Mesothelial cell of epicardium (in vitro differentiated cells): ENCODE results near the gene CTNND2. TPM values are rescaled to one million over a fixed set of nuclear protein-coding genes. Genes with fewer than 3 reads are reported as not detected.

Source experiments
- DNase-seq, 2 experiments: peaks; one replicate each; pipeline ENCODE4 v3.0.0; 2021; ENCODE audit warnings: low spot score in 2 of 2; ENCODE audit not compliant: unreplicated experiment in 2 of 2
- H3K27ac Mint-ChIP-seq: 2 replicates; pipeline ENCODE4 v1.8.0; 2021; ENCODE audit warnings: mixed read lengths
- H3K27me3 Mint-ChIP-seq: 2 replicates; pipeline ENCODE4 v1.8.0; 2021; ENCODE audit warnings: low read depth, mixed read lengths
- H3K36me3 Mint-ChIP-seq: 2 replicates; pipeline ENCODE4 v1.8.0; 2021; ENCODE audit warnings: mixed read lengths
- H3K4me1 Mint-ChIP-seq: 2 replicates; pipeline ENCODE4 v1.8.0; 2021; ENCODE audit warnings: mixed read lengths
- H3K4me3 Mint-ChIP-seq: 2 replicates; pipeline ENCODE4 v1.8.0; 2021; ENCODE audit warnings: mild to moderate bottlenecking, moderate library complexity, mixed read lengths
- H3K9me3 Mint-ChIP-seq: 2 replicates; pipeline ENCODE4 v1.8.0; 2021; ENCODE audit warnings: mixed read lengths
- CTCF ChIP-seq: fragments of 200-600 bp; sonication (generic); IDR thresholded peaks from one replicate; pipeline ENCODE4 v1.5.0; 2021; ENCODE audit warnings: antibody characterized with exemption; ENCODE audit not compliant: unreplicated experiment
- total RNA-seq: library from RNA; stranded (reverse); gene quantifications from 3 replicates; pipeline ENCODE4 v1.2.1, GENCODE V29; 2021

The CTNND2 gene
- total RNA-seq, 1 donor from 2014 or later, result 7.9 TPM

- TF ChIP-seq CTCF, result no peak
- H3K36me3 Mint-ChIP-seq, result no peaks in the 10 kb centered on the region
- H3K27me3 Mint-ChIP-seq, result no peaks in the 10 kb centered on the region
Measured at GRCh38 chr5:11815481-11815880, 88.8 kb downstream of the CTNND2 start.

GRCh38 chr5:11814373-11814772 lies 89.9 kb downstream of the CTNND2 start:
- Mint-ChIP-seq H3K36me3 (no peaks in the 10 kb centered on the region), H3K4me3 (no peak overlapping the region), H3K27me3 (no peaks in the 10 kb centered on the region), H3K9me3 (no peaks in the 10 kb centered on the region), H3K4me1 (no peaks in the 10 kb centered on the region), H3K27ac (no peak overlapping the region)
- no peak for TF ChIP-seq CTCF
- DNase-seq, result no peak

More at GRCh38 chr5:11815481-11815880, 88.8 kb downstream of the CTNND2 start:
- Mint-ChIP-seq H3K4me3 (no peak overlapping the region), H3K27ac (no peak overlapping the region), H3K4me1 (no peaks in the 10 kb centered on the region), H3K9me3 (no peaks in the 10 kb centered on the region)
- DNase-seq, result no peak

- Mint-ChIP-seq H3K27ac (no peak overlapping the region), H3K9me3 (no peaks in the 10 kb centered on the region), H3K36me3 (no peaks in the 10 kb centered on the region), H3K27me3 (no peaks in the 10 kb centered on the region), H3K4me1 (no peaks in the 10 kb centered on the region), H3K4me3 (no peak overlapping the region)
- TF ChIP-seq CTCF, result no peak
- no peak for DNase-seq
Measured at GRCh38 chr5:11809407-11809806, 94.8 kb downstream of the CTNND2 start.

- no peaks in the 10 kb centered on the region for H3K9me3 Mint-ChIP-seq
- no peaks in the 10 kb centered on the region for H3K36me3 Mint-ChIP-seq
- H3K4me1 Mint-ChIP-seq, result no peaks in the 10 kb centered on the region
- no peak for DNase-seq
- no peak for TF ChIP-seq CTCF
- no peak overlapping the region for H3K4me3 Mint-ChIP-seq
- H3K27me3 Mint-ChIP-seq, result no peaks in the 10 kb centered on the region
- H3K27ac Mint-ChIP-seq, result no peak overlapping the region
Measured at GRCh38 chr5:11803436-11803835, 100.8 kb downstream of the CTNND2 start.

- Mint-ChIP-seq H3K36me3 (no peaks in the 10 kb centered on the region), H3K9me3 (no peaks in the 10 kb centered on the region), H3K27ac (no peak overlapping the region), H3K4me3 (no peak overlapping the region), H3K4me1 (peaks cover 5% of the 10 kb centered on the region), H3K27me3 (no peaks in the 10 kb centered on the region)
- no peak for TF ChIP-seq CTCF
- DNase-seq, result no peak
Measured at GRCh38 chr5:11801061-11801460, 103.2 kb downstream of the CTNND2 start.

GRCh38 chr5:11797132-11797531 lies 107.1 kb downstream of the CTNND2 start:
- DNase-seq, result no peak
- Mint-ChIP-seq H3K27me3 (no peaks in the 10 kb centered on the region), H3K4me3 (no peak overlapping the region), H3K27ac (no peak overlapping the region), H3K36me3 (no peaks in the 10 kb centered on the region), H3K4me1 (peaks cover 5% of the 10 kb centered on the region), H3K9me3 (no peaks in the 10 kb centered on the region)
- TF ChIP-seq CTCF, result no peak
